ENCODE results near the gene SERGEF.

The SERGEF gene

DNA sequence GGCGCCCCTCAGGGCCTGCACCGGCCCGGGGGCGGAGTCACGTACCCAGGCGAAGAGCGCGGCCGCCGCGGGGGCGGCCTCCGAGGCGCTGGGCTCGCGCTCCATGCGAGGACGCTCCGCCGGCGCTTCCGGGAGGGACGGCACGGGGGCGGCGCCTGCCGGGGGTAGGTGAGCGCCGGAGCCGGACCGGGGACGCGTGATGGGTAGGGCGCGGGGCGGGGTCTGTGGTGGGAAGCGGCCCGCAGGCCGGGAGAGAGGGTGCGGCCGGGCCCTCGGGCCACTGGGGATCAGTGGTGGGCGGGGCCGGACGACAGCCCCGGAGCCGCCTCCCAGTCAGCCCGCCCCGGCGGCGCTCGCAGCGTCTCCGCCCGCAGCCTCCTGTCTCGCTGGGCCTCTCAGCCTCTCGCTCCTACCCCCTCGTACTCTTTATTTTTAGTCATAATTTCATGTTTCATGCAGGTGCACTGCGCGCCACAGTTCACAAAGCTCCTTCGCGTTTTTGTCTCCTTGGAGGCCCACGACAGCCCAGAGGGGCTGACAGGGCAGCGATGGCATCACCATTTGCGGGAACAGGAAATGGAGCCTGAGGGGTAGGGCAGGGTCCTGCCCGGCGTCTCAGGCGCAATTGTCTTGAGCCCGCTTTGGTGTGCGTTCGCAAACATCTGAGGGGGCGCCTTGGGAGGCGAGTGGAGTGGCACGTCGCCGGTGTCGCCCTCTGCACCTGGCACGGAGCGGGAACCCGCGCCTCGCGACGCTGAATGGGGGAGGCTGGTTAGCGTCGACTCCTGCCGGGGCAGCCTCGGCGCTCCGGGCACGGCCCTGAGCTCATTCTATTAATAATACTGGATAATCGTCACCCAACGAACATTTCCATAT is at the start of gene SERGEF:
TSS of gene SERGEF (minus strand) at position 142 of the 876 bp plus-strand sequence. CDS start at position 105, 37 bp downstream.
- DNase-seq = peak; percentile 97

- DNase-seq = no peak
Measured at GRCh38 chr11:18061351-18061750, 48.5 kb upstream of the SERGEF start.

- DNase-seq = no peak
Measured at GRCh38 chr11:18056561-18057181, 43.8 kb upstream of the SERGEF start.

GRCh38 chr11:18054511-18055103 is 41.8 kb upstream of the SERGEF start:
- DNase-seq = no peak

- no peak for DNase-seq
Measured at GRCh38 chr11:18050848-18051247, 38.0 kb upstream of the SERGEF start.

DNA sequence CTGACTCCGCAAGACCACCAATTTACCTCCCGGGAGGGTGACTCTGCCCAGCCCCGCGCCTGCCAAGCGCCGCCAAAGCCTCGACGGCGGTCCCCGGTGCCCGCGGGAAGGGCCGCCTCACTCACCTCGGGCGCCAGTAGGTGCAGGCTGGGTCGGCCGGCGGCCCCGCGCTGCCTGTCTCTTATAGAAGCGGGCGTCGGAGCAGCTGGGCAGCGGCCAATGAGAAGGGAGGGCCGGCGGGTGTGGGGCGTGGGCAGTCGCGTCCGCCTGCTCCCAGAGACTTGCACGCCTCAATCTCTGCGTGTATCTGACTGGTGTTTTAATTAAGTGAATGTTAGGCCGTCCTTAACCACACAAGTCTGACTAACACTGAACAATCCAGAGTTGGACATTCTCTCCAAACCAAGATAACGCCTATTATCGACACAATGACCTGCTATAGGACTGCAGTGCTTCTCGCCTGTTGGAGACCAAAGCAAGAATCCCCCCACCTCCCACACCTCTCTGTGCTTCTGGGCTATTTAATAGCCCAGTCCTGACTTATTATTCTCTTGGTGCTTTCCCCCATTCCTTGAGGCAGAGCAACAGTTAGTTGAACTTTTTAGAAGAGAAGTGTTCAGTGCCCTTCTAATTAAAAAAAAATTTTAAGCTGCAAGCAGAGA is 33.4 kb upstream of the SERGEF start, which contains the start of gene TPH1:
TSS of gene TPH1 (minus strand) at position 154 of the 662 bp plus-strand sequence. CDS start 5,507 bp downstream, outside the sequence.
- DNase-seq = no peak

DNA sequence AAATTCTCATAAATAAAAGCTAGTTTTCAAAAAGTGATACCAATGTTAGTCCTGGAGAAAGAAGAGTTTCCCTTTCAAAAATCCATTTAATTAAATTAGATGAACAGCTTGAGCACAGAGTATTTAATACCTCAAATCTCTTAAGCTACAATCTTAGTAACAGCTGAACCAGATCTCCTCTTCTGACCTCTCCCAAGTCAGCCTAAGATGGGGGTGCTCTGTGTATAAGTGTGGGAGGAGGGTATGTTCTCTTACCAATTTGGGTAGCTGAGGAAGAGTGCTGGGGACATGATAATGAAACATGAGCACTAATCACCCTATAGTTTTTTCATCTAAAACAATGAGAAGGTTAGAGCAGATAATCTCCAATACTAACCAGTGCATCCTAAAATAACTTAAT is 23.6 kb upstream of the SERGEF start:
- DNase-seq = no peak

GRCh38 chr11:18027475-18027874 is 14.6 kb upstream of the SERGEF start:
- no peak for DNase-seq

DNA sequence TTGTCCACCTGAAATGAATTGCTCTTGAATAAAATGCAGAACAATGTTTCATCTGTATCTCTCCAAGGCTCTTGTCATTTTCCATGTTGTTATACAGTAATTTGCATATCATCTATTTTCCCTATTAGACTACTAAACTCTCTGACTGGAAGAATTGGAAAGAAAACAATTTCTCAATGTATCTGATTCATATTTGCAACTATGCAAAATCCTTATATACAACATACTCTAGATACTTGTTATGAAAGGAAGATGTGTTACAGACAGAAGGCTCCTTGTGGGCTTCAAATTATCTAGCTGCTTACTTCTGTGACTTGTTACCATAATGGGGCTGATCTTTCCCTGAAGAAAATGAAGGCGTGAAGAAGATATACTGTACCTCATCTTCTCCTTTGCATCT is 9.6 kb upstream of the SERGEF start:
- no peak for DNase-seq

DNA sequence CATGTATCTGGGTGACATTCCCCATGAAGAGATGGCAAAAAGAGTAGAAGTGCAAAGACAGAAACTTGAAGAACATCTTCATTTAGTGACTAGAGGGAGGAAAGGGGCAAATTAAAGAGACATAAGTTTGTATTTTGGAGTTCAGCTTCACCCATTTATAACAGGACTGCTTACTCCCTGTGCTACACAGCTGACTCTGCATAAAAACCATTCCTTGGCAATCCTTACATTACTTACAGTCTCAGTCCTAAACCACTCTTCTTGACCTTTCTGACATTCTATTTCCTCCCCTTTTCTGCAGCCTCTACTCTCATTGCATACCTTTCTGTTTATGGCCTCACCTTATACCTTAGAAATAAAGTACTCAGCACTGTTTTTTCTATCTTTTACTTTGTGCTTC is 6.8 kb upstream of the SERGEF start:
- no peak for DNase-seq

GRCh38 chr11:18016789-18017188 is 3.9 kb upstream of the SERGEF start:
- no peak for DNase-seq

- DNase-seq = no peak
Measured at GRCh38 chr11:18014876-18015275, 2.0 kb upstream of the SERGEF start.

DNA sequence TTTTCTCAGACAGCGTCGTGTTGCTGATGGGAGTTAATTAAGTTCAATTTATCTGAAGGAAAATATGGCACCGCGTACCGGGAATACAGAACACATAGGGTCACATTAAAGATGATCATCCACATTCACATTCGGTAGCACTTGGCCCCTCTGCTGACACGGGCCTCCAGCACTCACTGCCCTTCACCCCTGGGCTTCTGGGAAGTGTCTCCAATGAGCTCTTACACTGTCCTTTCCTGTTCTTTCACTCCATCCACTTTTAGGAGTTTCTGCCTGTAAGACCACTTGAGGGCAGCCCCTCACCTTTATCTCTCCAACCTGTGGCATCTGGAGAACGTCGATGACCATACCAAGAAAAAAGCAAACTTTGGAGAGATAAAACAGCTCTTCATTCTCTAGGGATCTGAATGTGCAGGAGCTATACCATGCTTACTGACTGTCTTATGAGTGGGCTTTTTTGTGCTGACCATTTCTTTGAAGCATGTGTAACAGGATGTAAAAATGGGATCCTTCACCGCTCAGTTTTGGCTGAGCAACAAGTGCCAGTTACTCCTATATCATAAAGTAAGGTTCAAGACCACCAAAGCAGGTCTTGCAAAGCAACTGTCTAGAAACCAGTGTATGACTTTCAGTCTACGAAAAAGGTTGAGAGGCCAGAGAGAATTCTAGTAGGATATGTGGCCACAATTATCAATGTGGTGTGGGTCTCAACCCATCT is 1.1 kb upstream of the SERGEF start:
- peak; percentile 22 for DNase-seq

- DNase-seq = no peak
Measured at GRCh38 chr11:18012122-18012905, 533 bp downstream of the SERGEF start.

DNA sequence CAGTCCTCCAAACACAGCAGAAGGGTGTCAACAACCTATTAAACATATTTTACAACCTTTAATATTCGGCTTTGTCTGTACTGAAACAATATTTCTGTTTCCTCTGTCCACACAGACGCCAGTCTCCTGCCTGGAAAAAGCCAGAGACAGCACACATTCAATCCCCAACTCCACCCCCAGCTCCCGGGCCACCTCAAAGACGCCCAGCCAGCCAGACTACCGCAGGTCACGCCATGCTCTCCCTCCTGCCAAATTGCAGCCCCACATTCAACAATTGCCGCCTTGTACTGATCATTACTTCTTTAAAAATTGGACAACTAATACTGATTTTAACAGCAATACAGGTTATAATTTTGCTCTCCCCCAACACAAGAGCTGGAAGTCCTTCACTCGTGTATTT is 1.2 kb downstream of the SERGEF start:
- DNase-seq = no peak

- DNase-seq = no peak
Measured at GRCh38 chr11:18010977-18011586, 1.8 kb downstream of the SERGEF start.

- no peak for DNase-seq
Measured at GRCh38 chr11:18010121-18010670, 2.7 kb downstream of the SERGEF start.

DNA sequence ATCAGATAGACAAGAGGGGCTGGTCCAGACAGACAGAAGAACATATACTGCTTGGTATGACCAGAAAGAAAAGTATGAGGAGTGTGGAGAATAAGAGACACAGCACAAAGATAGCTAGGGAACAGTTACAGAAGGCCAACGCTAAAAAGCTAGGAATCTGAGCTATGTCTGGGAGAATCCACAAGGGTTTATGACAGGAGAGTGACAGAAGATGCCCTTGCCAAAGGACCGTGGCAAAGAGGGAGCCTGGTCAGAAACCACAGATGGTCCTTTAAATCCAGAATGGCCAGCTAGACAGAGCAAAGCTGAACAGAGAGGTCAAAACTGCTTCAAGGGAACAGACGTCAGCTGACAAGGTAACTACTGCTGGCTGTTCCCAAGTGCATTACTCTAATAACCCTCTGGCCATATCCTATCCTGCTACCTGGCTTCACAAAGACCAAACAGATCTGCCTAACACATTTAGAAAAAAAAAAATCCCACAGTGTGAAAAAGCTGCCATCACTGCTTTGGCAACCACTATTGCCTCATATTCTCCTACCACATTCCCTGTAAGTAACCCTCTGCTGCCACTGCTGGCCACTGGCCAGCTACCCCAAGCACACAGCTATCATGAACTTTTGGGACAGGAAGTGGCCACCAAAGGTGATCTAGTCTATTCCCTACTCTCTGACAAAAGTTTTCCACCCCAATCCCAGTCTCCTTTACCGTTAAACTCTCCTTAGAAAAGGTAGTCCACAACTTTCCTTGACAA is 7.3 kb downstream of the SERGEF start:
- no peak for DNase-seq

- DNase-seq = no peak
Measured at GRCh38 chr11:18001191-18001590, 11.7 kb downstream of the SERGEF start.

DNA sequence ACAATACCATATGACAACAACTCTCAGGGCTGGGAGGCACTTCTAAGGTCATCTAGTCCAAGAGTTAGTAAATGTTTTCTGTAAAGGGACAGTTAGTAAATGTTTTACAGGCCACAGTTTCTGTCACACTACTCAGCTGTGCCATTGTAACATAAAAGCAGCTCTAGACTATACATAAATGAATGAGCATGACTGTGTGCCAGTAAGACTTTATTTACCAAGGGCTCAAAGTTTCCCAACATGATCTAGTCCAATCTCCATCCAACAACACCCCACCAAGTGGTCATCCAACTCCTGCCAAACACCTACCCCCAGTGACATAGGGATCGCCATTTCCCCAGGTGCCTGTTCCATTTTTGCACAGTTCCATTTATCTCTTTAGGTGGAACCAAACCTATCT is 12.1 kb downstream of the SERGEF start:
- no peak for DNase-seq
